HG03354 (cell line): Measurements from ENCODE around the gene PPM1K.
"Not testable (repeated sequence)": the region's sequence is repeated elsewhere in the genome, so short reads cannot be mapped to it uniquely, and the experiment has no call there.

ENCODE experiments used
- ATAC-seq: cut with Tn5 transposase; IDR thresholded peaks from one replicate; pipeline ENCODE4 v1.9.1; 2021; ENCODE audit warnings: mild to moderate bottlenecking; ENCODE audit not compliant: unreplicated experiment, poor library complexity, severe bottlenecking

PPM1K gene

GRCh38 chr4:88284439-88285234, at the start of gene PPM1K:
PPM1K (minus strand) TSS chr4:88284561; CDS start chr4:88278583, 5,978 bp downstream.
- peak; percentile 81 for ATAC-seq

GRCh38 chr4:88333741-88334405, 49.5 kb upstream of the PPM1K start:
- no peak for ATAC-seq

DNA sequence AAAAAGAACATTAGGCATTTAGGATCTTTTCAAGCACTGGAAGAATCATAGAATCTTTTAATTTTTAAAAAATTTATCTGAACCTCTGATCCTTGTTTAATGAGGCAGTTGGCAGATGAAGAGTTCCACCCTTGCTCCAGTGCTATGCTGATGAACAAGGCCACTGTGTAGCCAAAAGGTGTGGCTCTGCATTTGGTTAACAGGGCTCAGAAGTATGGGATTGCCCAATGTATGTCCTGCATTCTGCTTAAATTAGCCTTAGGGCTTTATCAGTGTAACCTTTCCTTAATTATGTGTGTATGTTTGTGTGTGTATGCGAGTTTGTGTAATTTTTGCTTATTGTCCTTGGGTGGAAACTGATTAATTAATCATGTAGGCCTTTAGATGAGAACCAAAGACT, 43.3 kb upstream of the PPM1K start:
- no peak for ATAC-seq

GRCh38 chr4:88320780-88321373, 36.5 kb upstream of the PPM1K start:
- peak; percentile 98 for ATAC-seq

DNA sequence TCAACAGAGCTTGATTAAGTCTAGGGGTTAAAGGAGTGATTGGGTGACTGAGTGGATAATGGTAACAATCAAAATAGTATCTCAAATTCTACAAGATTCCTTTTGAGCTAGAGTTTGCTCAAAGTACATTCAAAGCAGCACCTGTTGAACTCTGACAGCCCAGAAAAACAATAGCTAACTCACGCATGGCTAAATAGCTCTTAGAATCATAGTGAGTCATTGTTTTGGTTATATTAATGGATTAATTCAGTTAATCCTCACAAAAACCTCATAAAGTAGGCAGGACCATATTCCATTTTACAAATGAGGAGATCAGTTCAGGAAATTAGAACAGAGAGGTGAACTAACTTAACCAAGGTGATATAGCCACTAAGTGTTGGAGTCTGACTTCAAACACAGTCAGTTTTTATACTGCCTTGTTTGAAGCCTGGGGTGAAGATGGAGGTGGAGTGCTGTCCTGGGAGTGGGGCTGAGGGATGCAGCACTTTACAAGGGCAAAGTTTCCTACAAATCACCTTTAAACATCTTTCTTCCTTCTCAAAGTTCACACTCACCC, 35.9 kb upstream of the PPM1K start:
- peak; percentile 76 for ATAC-seq

- no peak for ATAC-seq
These were observed 34.5 kb upstream of the PPM1K start for GRCh38 chr4:88318751-88319350.

DNA sequence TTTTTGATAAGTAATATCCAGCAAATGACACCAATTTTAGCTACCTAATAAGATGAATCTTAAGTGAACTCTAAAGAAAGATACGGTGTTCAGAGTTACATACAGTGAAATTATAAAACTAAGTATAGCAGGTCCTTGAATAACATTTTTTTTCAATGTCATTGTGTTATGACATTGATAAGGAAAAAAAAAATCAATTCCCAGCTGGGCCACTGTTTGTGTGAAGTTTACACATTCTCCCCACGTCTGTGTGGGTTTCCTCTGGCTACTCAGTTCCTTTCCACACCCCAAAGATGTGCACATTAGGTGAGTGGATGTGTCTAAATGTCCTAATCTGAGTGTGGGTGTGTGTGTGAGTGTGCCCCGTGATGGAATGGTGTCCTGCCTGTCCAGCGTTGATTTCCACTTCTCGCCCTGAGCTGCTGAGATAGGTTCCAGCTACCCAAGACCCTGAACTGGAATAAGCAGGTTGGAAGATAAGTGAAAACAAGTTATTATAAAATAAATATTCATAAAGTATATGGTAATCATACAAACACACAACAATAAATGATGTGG, 31.2 kb upstream of the PPM1K start:
- no peak for ATAC-seq

DNA sequence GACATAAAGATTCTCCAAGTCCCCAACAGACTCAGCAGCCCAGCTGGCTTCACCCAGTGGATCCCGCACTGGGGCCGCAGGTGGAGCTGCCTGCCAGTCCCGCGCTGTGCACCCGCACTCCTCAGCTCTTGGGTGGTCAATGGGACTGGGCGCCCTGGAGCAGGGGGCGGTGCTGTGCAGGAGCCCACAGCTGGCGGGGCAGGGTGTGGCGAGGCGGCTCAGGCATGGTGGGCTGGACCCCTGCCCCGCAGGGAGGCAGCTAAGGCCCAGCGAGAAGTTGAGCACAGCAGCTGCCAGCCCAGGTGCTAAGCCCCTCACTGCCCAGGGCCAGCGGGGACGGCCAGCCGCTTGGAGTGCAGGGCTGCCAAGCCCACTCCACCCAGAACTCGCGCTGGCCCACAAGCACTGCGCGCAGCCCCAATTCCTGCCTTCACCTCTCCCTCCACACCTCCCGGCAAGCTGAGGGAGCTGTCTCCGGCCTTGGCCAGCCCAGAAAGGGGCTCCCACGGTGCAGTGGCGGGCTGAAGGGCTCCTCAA, 28.8 kb upstream of the PPM1K start:
- ATAC-seq = not testable (repeated sequence)

DNA sequence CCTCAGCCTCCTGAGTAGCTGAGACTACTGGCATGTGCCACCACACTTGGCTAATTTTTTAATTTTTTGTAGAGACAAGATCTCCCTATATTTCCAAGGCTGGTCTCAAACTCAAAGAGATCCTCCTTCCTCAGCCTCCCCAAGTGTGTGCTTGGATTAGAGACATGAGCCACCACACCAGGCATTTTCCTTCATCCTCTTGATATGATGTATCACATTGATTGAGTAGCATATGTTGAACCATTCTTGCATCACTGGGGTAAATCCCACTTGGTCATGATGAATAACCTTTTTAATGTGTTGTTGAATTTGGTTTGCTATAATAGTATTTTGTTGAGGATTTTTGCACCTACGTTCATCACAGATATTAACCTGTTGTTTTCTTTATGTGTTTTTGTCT, 24.2 kb upstream of the PPM1K start:
- no peak for ATAC-seq

GRCh38 chr4:88297725-88298454, 13.5 kb upstream of the PPM1K start:
- no peak for ATAC-seq

- no peak for ATAC-seq
These were observed 12.8 kb upstream of the PPM1K start for GRCh38 chr4:88297212-88297516.

DNA sequence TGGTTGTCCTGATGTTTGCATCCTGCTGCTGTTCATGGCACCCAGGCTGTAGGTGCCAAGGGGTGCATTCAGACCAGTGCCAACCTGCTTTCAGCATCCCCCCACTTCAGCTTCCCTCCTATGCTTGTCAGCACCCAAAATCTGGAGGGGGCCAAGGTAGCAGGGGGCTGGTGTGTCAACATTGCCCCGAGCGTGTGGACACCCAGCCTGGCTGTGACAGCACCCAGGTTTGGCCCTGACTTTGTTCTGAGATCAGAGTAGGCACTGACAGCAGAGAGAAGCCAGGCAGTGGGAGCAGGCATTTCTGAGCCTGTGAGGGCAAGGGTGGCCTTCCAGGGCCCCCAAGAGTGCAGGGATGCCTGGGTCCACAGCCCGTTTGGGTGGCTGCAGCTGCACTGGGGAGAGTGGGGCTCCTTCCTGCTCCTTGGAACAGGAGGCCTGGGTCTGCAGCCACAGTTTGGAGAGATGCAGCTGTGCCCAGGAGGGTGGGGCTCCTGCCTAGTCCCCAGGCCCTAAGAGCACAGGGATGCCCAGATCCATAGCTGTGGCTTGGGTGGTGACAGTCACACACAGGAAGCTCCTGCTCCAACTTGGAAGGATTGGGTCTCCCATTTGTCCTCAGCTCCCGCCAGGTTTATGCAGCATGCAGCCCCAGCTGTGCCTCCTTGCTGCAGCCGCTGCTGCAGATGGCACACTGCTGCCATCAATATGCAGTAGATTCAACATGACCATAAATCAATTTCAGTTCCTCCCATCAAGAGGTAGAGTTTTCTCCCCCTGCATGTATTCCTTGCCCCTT, 12.3 kb upstream of the PPM1K start:
- ATAC-seq = no peak

DNA sequence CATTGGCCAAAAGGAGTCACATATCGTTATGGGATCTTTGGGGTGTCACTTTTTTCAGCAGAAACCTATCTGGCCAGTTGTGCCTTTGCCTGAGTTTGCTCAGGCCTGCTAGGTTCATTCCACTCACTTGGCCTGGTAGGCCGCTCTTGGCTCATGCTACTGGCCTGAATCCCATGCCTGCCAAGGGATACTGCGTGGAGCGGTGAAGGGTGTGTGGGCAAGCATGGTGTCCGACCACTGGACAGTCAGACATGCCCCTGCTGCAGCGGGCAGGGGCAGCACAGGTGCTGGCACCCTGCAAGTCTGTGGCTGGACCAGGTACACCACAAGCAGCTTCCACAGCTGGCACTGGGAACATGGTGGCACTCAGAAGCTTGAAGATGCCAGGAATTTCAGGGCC, 11.3 kb upstream of the PPM1K start:
- no peak for ATAC-seq

GRCh38 chr4:88291003-88291402, 6.6 kb upstream of the PPM1K start:
- no peak for ATAC-seq

DNA sequence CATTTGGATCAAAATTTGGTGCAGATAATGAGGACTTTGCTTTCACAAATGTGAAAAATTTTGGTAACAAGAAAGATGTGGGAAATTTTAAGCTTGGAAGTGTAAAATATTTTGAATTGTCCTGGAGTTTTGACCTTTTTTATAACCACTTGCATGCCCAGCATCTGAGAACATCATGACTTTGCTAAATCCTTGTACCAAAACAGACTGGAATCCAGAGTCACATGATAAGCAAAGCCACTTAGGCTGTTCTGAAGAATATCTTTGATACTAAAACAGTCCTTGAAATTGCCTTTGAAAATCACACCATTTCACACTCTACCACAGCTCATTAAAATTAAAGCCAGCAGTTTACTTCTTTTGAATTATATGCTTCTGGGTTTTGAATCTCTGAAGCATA, 2.5 kb upstream of the PPM1K start:
- ATAC-seq = no peak

GRCh38 chr4:88285235-88285653, 883 bp upstream of the PPM1K start:
- no peak for ATAC-seq

GRCh38 chr4:88283661-88284438, 511 bp downstream of the PPM1K start:
- peak; percentile 36 for ATAC-seq
